RWPE2 (cell line): ENCODE results near the gene FMN2.

Source experiments
- ATAC-seq: fragments of 200-7000 bp; cut with Tn5 transposase; 3 replicates; pipeline ENCODE4 v1.9.1; 2021; ENCODE audit warnings: low read depth
- DNase-seq: peaks from one replicate; pipeline ENCODE4 v3.0.0-alpha.2; 2020; ENCODE audit warnings: low spot score
- H3K27ac ChIP-seq: fragments of 450-650 bp; 2 replicates; pipeline ENCODE4 v1.5.1; 2017; ENCODE audit warnings: mild to moderate bottlenecking; ENCODE audit not compliant: poor library complexity, severe bottlenecking
- H3K27me3 ChIP-seq: fragments of 250-450 bp; sonication (Bioruptor Pico); 2 replicates; pipeline ENCODE4 v1.5.1; 2021; ENCODE audit warnings: mild to moderate bottlenecking, moderate library complexity; ENCODE audit not compliant: insufficient read depth, poor library complexity, severe bottlenecking
- H3K36me3 ChIP-seq: fragments of 250-450 bp; sonication (Bioruptor Pico); 2 replicates; pipeline ENCODE4 v1.5.1; 2020; ENCODE audit warnings: low read depth, mild to moderate bottlenecking, moderate library complexity
- H3K4me1 ChIP-seq: fragments of 250-450 bp; sonication (Bioruptor Pico); 2 replicates; pipeline ENCODE4 v1.5.1; 2021; ENCODE audit warnings: mild to moderate bottlenecking, moderate library complexity; ENCODE audit not compliant: insufficient read depth, poor library complexity, severe bottlenecking
- H3K4me3 ChIP-seq: fragments of 250-450 bp; sonication (Bioruptor Pico); 2 replicates; pipeline ENCODE4 v1.5.1; 2021; ENCODE audit warnings: mild to moderate bottlenecking, moderate library complexity; ENCODE audit not compliant: severe bottlenecking
- H3K9me3 ChIP-seq: fragments of 250-450 bp; sonication (Bioruptor Pico); 2 replicates; pipeline ENCODE4 v1.5.1; 2021; ENCODE audit warnings: mild to moderate bottlenecking, moderate library complexity; ENCODE audit not compliant: severe bottlenecking
- CTCF ChIP-seq: fragments of 450-650 bp; IDR thresholded peaks from one replicate; pipeline ENCODE4 v1.5.1; 2017; ENCODE audit warnings: mild to moderate bottlenecking, moderate library complexity; ENCODE audit not compliant: poor library complexity, severe bottlenecking

FMN2 gene

GRCh38 chr1:240426051-240426450 lies 334.4 kb downstream of the FMN2 start:
- no peaks in the 10 kb centered on the region for H3K9me3 ChIP-seq
- DNase-seq (no peak), ATAC-seq (no peak)
- no peaks in the 10 kb centered on the region for H3K4me1 ChIP-seq
- no peak overlapping the region for H3K27ac ChIP-seq
- no peak overlapping the region for H3K4me3 ChIP-seq
- no peaks in the 10 kb centered on the region for H3K36me3 ChIP-seq
- no peaks in the 10 kb centered on the region for H3K27me3 ChIP-seq
- no peak for TF ChIP-seq CTCF

DNA sequence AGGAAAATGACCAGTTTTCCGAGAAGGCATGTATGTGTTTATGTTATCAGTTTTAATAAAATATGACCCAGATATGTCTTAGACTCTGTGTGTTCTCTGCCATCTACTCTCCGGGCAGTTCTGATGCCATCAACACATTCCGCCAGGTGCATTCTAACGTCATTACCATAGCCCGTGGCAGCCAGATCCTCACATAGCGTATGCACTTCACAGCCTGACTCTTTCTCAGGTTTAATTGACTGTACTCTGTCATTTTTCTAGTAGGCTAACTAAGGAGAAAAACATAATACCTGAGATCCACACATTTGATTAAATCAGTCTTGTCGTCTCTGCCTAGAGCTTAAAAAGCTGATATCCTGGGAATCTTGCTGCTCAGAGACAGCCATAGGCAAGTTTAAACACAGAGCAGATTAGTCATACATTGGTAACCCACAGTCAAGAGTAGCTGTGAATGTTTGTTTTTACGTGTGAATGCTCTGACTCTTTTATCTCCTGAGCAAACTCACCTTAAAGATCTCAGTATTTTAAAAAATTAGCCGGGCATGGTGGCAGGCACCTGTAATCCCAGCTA lies 344.4 kb downstream of the FMN2 start:
- ATAC-seq = peak; percentile 73
- no peaks in the 10 kb centered on the region for H3K27me3 ChIP-seq
- DNase-seq = no peak
- no peak overlapping the region for H3K4me3 ChIP-seq
- no peak for TF ChIP-seq CTCF
- no peaks in the 10 kb centered on the region for H3K36me3 ChIP-seq
- no peak overlapping the region for H3K27ac ChIP-seq
- H3K9me3 ChIP-seq = no peaks in the 10 kb centered on the region
- no peaks in the 10 kb centered on the region for H3K4me1 ChIP-seq

DNA sequence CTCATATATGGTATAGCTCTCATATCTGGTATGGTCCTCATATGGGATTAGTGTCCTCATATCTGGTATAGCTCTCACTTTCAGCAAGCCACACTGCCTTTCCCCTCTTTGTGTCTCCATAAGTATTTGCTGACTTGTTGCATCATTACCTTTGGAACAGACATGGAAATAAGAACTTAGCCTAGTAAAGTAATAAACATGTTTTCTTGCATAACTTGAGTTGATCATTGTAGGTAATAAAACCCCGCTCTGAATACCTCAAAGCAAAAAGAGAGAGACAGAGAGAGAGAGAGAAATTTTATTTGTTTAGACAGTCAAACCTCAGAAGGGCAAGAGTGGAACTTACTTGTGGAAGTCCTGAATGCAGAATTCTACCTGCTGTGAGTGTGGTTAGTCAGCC lies 350.0 kb downstream of the FMN2 start:
- TF ChIP-seq CTCF = no peak
- Histone ChIP-seq H3K27me3 (no peaks in the 10 kb centered on the region), H3K4me3 (no peak overlapping the region), H3K9me3 (no peaks in the 10 kb centered on the region), H3K4me1 (no peaks in the 10 kb centered on the region), H3K27ac (no peak overlapping the region), H3K36me3 (no peaks in the 10 kb centered on the region)
- no peak for ATAC-seq
- DNase-seq = no peak

DNA sequence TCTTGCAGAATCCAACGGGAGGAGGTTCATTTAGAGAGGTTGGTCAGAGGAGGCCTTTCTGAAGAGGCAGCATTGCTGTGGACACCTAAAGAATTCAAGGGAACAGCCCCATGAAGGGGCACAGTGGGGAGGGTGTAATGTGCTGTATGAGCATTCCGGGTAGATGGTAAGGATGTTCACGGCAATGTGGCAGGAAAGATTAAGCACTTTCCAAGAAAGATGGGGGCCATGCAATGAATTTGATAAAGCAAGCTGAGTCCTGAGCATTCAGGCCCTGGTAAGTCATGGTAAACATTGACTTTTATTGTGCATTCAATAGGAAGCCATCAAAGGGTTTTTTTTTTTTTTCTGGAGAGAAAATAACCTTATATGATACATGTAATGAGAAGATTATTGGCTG lies 353.7 kb downstream of the FMN2 start:
- H3K9me3 ChIP-seq = no peaks in the 10 kb centered on the region
- no peak for ATAC-seq
- H3K27me3 ChIP-seq = no peaks in the 10 kb centered on the region
- no peak for TF ChIP-seq CTCF
- no peaks in the 10 kb centered on the region for H3K36me3 ChIP-seq
- H3K4me1 ChIP-seq = no peaks in the 10 kb centered on the region
- no peak overlapping the region for H3K27ac ChIP-seq
- DNase-seq = no peak
- H3K4me3 ChIP-seq = no peak overlapping the region

DNA sequence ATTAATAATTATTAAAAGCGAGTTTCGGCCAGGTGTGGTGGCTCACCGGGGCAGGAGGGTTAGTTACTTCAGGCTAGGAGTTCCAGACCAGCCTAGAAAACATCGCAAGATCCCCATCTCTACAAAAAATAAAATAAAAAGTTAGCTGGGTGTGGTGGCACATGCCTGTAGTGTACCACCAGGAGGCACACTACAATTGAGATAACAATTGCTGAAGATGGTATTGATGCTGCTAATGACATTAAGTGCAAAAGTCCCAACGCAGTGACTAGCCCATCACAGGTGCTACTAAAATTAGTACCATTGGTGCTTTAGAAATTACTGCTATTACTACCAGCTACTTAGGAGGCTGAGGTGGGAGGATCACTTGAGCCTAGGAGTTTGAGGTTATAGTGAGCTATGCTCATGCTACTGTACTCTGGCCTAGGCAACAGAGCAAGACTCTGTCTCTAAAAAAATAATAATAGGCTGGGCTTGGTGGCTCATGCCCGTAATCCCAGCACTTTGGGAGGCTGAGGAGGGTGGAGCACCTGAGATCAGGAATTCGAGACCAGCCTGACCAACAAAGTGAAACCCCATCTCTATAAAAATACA lies 363.6 kb downstream of the FMN2 start:
- no peaks in the 10 kb centered on the region for H3K27me3 ChIP-seq
- ATAC-seq = no peak
- H3K27ac ChIP-seq = no peak overlapping the region
- no peak for TF ChIP-seq CTCF
- H3K4me3 ChIP-seq = no peak overlapping the region
- DNase-seq = no peak
- no peaks in the 10 kb centered on the region for H3K9me3 ChIP-seq
- no peaks in the 10 kb centered on the region for H3K4me1 ChIP-seq
- no peaks in the 10 kb centered on the region for H3K36me3 ChIP-seq
